PFSK-1 (cell line): Measurements from ENCODE around the gene TCEAL3.

ENCODE experiments used
- FOXP2 ChIP-seq: optimal IDR thresholded peaks from 2 replicates; pipeline ENCODE3; 2011; ENCODE audit warnings: borderline replicate concordance, control low read depth, inconsistent platforms; ENCODE audit not compliant: insufficient read depth; ENCODE audit errors: extremely low read length, extremely low read depth
- POLR2AphosphoS5 ChIP-seq: IDR thresholded peaks from 2 replicates; pipeline ENCODE4 v1.6.1; 2012; ENCODE audit warnings: low read depth, mild to moderate bottlenecking, control low read depth, low read length, moderate library complexity
- SIN3A ChIP-seq: IDR thresholded peaks from 2 replicates; pipeline ENCODE4 v1.6.1; 2012; ENCODE audit warnings: mild to moderate bottlenecking, low read length, moderate library complexity, borderline replicate concordance; ENCODE audit not compliant: insufficient read depth
- TAF1 ChIP-seq: IDR thresholded peaks from 2 replicates; pipeline ENCODE4 v1.6.1; 2012; ENCODE audit warnings: low read length, control low read depth, borderline replicate concordance; ENCODE audit not compliant: insufficient read depth
- TF ChIP-seq, protein P1 (sequence below), 2 experiments: IDR thresholded peaks; 2 replicates each; pipeline versions ENCODE4 v1.6.1 to v1.8.0; 2011 to 2012; ENCODE audit warnings: low read depth in 2 of 2, low read length in 2 of 2, control low read depth in 1 of 2, inconsistent platforms in 1 of 2, mild to moderate bottlenecking in 1 of 2, moderate library complexity in 1 of 2; ENCODE audit not compliant: insufficient read depth in 1 of 2

DNA sequence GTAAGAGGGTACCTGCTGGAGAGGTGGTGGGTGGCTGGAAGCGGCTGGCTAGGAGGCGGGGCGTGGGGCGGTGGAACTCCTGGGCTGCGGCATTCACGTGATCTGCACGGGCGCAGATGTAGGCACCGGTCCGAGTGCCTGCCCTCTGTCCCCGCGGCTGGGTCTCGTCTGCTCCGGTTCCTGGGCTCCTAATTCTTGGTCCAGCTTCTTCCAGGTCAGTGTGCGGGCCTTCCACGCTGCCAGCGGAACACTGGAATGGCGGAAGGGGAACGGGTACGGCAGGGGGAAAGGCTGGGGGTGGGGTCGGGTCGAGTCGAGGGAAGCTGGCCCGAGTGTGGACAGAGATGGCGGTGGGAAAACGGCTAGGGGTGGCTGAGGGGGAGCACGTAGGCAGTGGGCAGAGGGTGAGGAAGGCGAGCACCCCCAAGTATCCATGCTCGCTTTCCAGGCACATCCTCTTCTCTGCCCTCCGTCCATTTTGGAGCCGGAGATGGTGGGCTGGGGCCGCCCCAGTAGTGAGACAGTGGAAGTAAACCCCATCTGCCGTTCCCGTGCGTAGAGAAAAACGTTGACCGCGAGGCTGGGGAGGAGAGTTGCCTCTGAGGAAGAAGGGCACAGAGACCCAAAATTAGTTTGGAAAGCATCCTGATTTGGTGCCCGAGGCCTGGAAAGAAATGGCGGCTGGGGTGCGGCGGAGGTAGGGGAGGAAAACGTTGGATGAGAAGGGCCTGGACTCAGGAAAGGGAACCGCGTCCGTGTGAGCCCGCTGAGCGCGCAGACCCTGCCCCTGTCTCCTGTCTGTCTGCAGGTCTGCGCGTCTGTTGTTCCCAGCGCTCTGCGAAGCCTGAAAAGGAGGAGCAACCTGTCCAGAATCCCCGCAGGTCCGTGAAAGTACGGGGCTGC is 22.1 kb upstream of the TCEAL3 start, which contains the start of gene TCEAL4:
- TF ChIP-seq, protein P1, sequence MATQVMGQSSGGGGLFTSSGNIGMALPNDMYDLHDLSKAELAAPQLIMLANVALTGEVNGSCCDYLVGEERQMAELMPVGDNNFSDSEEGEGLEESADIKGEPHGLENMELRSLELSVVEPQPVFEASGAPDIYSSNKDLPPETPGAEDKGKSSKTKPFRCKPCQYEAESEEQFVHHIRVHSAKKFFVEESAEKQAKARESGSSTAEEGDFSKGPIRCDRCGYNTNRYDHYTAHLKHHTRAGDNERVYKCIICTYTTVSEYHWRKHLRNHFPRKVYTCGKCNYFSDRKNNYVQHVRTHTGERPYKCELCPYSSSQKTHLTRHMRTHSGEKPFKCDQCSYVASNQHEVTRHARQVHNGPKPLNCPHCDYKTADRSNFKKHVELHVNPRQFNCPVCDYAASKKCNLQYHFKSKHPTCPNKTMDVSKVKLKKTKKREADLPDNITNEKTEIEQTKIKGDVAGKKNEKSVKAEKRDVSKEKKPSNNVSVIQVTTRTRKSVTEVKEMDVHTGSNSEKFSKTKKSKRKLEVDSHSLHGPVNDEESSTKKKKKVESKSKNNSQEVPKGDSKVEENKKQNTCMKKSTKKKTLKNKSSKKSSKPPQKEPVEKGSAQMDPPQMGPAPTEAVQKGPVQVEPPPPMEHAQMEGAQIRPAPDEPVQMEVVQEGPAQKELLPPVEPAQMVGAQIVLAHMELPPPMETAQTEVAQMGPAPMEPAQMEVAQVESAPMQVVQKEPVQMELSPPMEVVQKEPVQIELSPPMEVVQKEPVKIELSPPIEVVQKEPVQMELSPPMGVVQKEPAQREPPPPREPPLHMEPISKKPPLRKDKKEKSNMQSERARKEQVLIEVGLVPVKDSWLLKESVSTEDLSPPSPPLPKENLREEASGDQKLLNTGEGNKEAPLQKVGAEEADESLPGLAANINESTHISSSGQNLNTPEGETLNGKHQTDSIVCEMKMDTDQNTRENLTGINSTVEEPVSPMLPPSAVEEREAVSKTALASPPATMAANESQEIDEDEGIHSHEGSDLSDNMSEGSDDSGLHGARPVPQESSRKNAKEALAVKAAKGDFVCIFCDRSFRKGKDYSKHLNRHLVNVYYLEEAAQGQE (IDR thresholded peaks at IDR 0.05; ENCODE audit: insufficient read depth in 1 of 2, low read depth in 2 of 2, low read length in 2 of 2) = no peak
- no peak for TF ChIP-seq POLR2AphosphoS5
- TF ChIP-seq TAF1 = no peak
- TF ChIP-seq SIN3A = no peak
- no peak for TF ChIP-seq FOXP2
